CMK (cell line): ENCODE measurements around the gene LRRK2.
"Not testable (repeated sequence)": the region's sequence is repeated elsewhere in the genome, so short reads cannot be mapped to it uniquely, and the experiment has no call there.

Source experiments
- DNase-seq: peaks from one replicate; pipeline ENCODE4 v3.0.0-alpha.2; 2010; ENCODE audit warnings: low read depth

Gene LRRK2

GRCh38 chr12:40224439-40225291 lies at the start of gene LRRK2:
LRRK2 (plus strand) TSS chr12:40224997; CDS start chr12:40225132, 135 bp downstream.
- no peak for DNase-seq

- no peak for DNase-seq
These were observed 49.8 kb upstream of the LRRK2 start for GRCh38 chr12:40175045-40175444.

- DNase-seq: no peak
These were observed 49.3 kb upstream of the LRRK2 start for GRCh38 chr12:40175489-40175888.

- DNase-seq: no peak
These were observed 46.1 kb upstream of the LRRK2 start for GRCh38 chr12:40178701-40179100.

GRCh38 chr12:40181490-40181889 lies 43.3 kb upstream of the LRRK2 start:
- DNase-seq: no peak

- no peak for DNase-seq
These were observed 41.1 kb upstream of the LRRK2 start for GRCh38 chr12:40183715-40184114.

GRCh38 chr12:40184493-40185302 lies 40.1 kb upstream of the LRRK2 start:
- DNase-seq: no peak

GRCh38 chr12:40185303-40185693 lies 39.5 kb upstream of the LRRK2 start:
- DNase-seq: no peak

GRCh38 chr12:40188558-40189320 lies 36.1 kb upstream of the LRRK2 start:
- DNase-seq: no peak

GRCh38 chr12:40192704-40193255 lies 32.0 kb upstream of the LRRK2 start:
- DNase-seq: no peak

GRCh38 chr12:40194846-40195245 lies 30.0 kb upstream of the LRRK2 start:
- no peak for DNase-seq

- no peak for DNase-seq
These were observed 27.2 kb upstream of the LRRK2 start for GRCh38 chr12:40197590-40197989.

GRCh38 chr12:40198601-40199000 lies 26.2 kb upstream of the LRRK2 start:
- DNase-seq: no peak

- no peak for DNase-seq
These were observed 22.4 kb upstream of the LRRK2 start for GRCh38 chr12:40202095-40203059.

- no peak for DNase-seq
These were observed 21.8 kb upstream of the LRRK2 start for GRCh38 chr12:40203060-40203430.

GRCh38 chr12:40204337-40204736 lies 20.5 kb upstream of the LRRK2 start:
- no peak for DNase-seq

GRCh38 chr12:40207551-40207950 lies 17.2 kb upstream of the LRRK2 start:
- DNase-seq: no peak

GRCh38 chr12:40208707-40209446 lies 15.9 kb upstream of the LRRK2 start:
- no peak for DNase-seq

- DNase-seq: no peak
These were observed 14.9 kb upstream of the LRRK2 start for GRCh38 chr12:40209886-40210285.

GRCh38 chr12:40211186-40211585 lies 13.6 kb upstream of the LRRK2 start:
- DNase-seq: not testable (repeated sequence)
